PC-3 (cell line): ENCODE results near the gene KAT2B. TPM values are rescaled to one million over a fixed set of nuclear protein-coding genes. Genes with fewer than 3 reads are reported as not detected.

Experiments used
- ATAC-seq: fragments of 200-7000 bp; cut with Tn5 transposase; 2 replicates; pipeline ENCODE4 v1.9.1; 2020; ENCODE audit warnings: mild to moderate bottlenecking, moderate library complexity
- BruUV-seq: library from RNA; stranded (reverse); fragments of 400-500 nt; replicated peaks from 2 replicates; lab custom pipeline; 2021; lab: Mats Ljungman, UMichigan
- CTCF ChIA-PET: fragments of 300-600 bp; sonication (Branson Sonifier 250); formaldehyde crosslinking; loops from one replicate; lab custom pipeline; 2022; ENCODE audit warnings: antibody characterized with exemption; lab: Charles Lee
- POLR2A ChIA-PET: fragments of 300-600 bp; sonication (Branson Sonifier 250); formaldehyde crosslinking; loops from one replicate; lab custom pipeline; 2022; ENCODE audit warnings: antibody characterized with exemption; ENCODE audit not compliant: unreplicated experiment; lab: Charles Lee
- DNase-seq: peaks from one replicate; pipeline ENCODE4 v3.0.0-alpha.2; 2015
- H2AFZ ChIP-seq: fragments of 300-600 bp; sonication (generic); 2 replicates; pipeline ENCODE4 v1.6.0; 2016; ENCODE audit warnings: antibody characterized with exemption, low read length
- H3F3A ChIP-seq: fragments of 300-600 bp; sonication (generic); one replicate; pipeline ENCODE4 v1.6.0; 2017; ENCODE audit warnings: antibody characterized with exemption, low read length, control low read depth, mild to moderate bottlenecking; ENCODE audit not compliant: unreplicated experiment
- H3K27ac ChIP-seq: fragments of 300-600 bp; sonication (generic); 2 replicates; pipeline ENCODE4 v1.5.1; 2016; ENCODE audit warnings: mild to moderate bottlenecking, low read length
- H3K27me3 ChIP-seq: fragments of 300-600 bp; sonication (generic); 2 replicates; pipeline ENCODE4 v1.6.1; 2016; ENCODE audit warnings: low read length, mixed read lengths
- H3K36me3 ChIP-seq: fragments of 300-600 bp; sonication (generic); 2 replicates; pipeline ENCODE4 v1.6.1; 2016; ENCODE audit warnings: low read depth, mixed run types, low read length, mixed read lengths
- H3K4me1 ChIP-seq: fragments of 300-600 bp; sonication (generic); 2 replicates; pipeline ENCODE4 v1.5.1; 2016; ENCODE audit warnings: low read length; ENCODE audit not compliant: insufficient read depth
- H3K4me2 ChIP-seq: fragments of 300-600 bp; sonication (generic); 2 replicates; pipeline ENCODE4 v1.6.0; 2016; ENCODE audit warnings: low read length
- H3K4me3 ChIP-seq: fragments of 300-600 bp; sonication (generic); 2 replicates; pipeline ENCODE4 v1.5.1; 2016; ENCODE audit warnings: mild to moderate bottlenecking, low read length, mixed read lengths
- H3K79me2 ChIP-seq: fragments of 300-600 bp; sonication (generic); 2 replicates; pipeline ENCODE4 v1.6.1; 2017; ENCODE audit warnings: low read length, mixed read lengths
- H3K9ac ChIP-seq: fragments of 300-600 bp; sonication (generic); 2 replicates; pipeline ENCODE4 v1.6.0; 2016; ENCODE audit warnings: mild to moderate bottlenecking, low read length
- H3K9me2 ChIP-seq: fragments of 300-600 bp; sonication (generic); replicated peaks from 2 replicates; pipeline ENCODE4 v1.6.1; 2016; ENCODE audit warnings: mixed run types, low read length, mixed read lengths
- H3K9me3 ChIP-seq: fragments of 300-600 bp; sonication (generic); 2 replicates; pipeline ENCODE4 v1.6.1; 2016; ENCODE audit warnings: low read length, mixed read lengths
- H4K20me1 ChIP-seq: fragments of 300-600 bp; sonication (generic); 2 replicates; pipeline ENCODE4 v1.6.1; 2016; ENCODE audit warnings: low read length, mixed read lengths
- CTCF ChIP-seq: fragments of 300-600 bp; sonication (generic); conservative IDR thresholded peaks from 2 replicates; pipeline ENCODE4 v1.5.1; 2017; ENCODE audit warnings: antibody characterized with exemption, low read depth, mild to moderate bottlenecking, low read length
- EZH2 ChIP-seq: fragments of 300-600 bp; sonication (generic); IDR thresholded peaks from one replicate; pipeline ENCODE4 v1.6.1; 2017; ENCODE audit warnings: antibody characterized with exemption, mild to moderate bottlenecking, low read length; ENCODE audit not compliant: unreplicated experiment
- EZH2phosphoT487 ChIP-seq: fragments of 300-600 bp; sonication (generic); IDR thresholded peaks from 2 replicates; pipeline ENCODE4 v1.6.1; 2018; ENCODE audit warnings: mild to moderate bottlenecking, antibody characterized with exemption, low read length, borderline replicate concordance
- intact Hi-C: fragments of 100-400 bp; cut with micrococcal nuclease; formaldehyde crosslinking; loops from 2 replicates; pipeline ENCODE4 v1.9.0; 2023
- total RNA-seq: library from RNA; depleted of rRNA; stranded (reverse); fragments of >200 nt; gene quantifications from 2 replicates; pipeline ENCODE4 v1.2.3, GENCODE V29; 2014

KAT2B gene
- total RNA-seq, 1 experiment from 2014 or later: 11.9 TPM

- no peak overlapping the region for H2AFZ ChIP-seq
- H4K20me1 ChIP-seq: no peaks in the 10 kb centered on the region
- no peaks in the 10 kb centered on the region for H3K9me2 ChIP-seq
- H3F3A ChIP-seq: no peaks in the 10 kb centered on the region
- no peak overlapping the region for H3K27ac ChIP-seq
- no peak for ATAC-seq
- H3K27me3 ChIP-seq: no peaks in the 10 kb centered on the region
- H3K4me3 ChIP-seq: no peak overlapping the region
- no peak for TF ChIP-seq EZH2
- no peak for TF ChIP-seq CTCF
- TF ChIP-seq EZH2phosphoT487: no peak
- no peaks in the 10 kb centered on the region for H3K4me1 ChIP-seq
- H3K9me3 ChIP-seq: no peaks in the 10 kb centered on the region
- CTCF ChIA-PET: no interaction called here
- intact Hi-C loops: no loop called here
- no peaks in the 10 kb centered on the region for H3K79me2 ChIP-seq
- no peak for DNase-seq
- H3K36me3 ChIP-seq: no peaks in the 10 kb centered on the region
- H3K9ac ChIP-seq: no peak overlapping the region
- H3K4me2 ChIP-seq: no peak overlapping the region
- no TSS peak for BruUV-seq
- POLR2A ChIA-PET: no interaction called here
Observed at GRCh38 chr3:20101041-20101440, 60.8 kb downstream of the KAT2B start.

DNA sequence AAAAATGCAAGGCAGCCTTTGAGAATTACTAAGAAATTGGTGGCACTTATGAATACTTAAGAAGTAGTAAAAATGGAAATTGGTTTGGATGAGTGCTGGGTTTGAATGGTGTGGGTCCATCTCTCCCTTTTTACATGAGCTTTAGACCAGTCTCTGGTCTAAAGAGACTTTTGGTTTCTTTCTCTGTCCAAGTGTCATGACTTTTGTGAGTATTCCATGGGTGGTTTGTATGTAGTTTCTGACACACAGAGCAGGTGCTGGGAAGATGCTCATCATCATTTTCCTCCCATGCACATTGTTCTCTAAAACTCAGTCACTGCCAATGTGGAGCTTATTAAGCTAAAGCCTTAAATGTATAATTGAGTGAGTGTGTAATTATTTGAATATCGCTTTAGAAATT is 63.5 kb downstream of the KAT2B start:
- H4K20me1 ChIP-seq: no peaks in the 10 kb centered on the region
- H3K4me2 ChIP-seq: no peak overlapping the region
- no peaks in the 10 kb centered on the region for H3K79me2 ChIP-seq
- intact Hi-C loops: no loop called here
- BruUV-seq: no TSS peak
- peaks cover 7% of the 10 kb centered on the region for H3K4me1 ChIP-seq
- H3K27ac ChIP-seq: no peak overlapping the region
- ChIA-PET POLR2A (no interaction called here), CTCF (no interaction called here)
- ATAC-seq (no peak), DNase-seq (no peak)
- H3K9me3 ChIP-seq: no peaks in the 10 kb centered on the region
- no peak overlapping the region for H3K4me3 ChIP-seq
- no peaks in the 10 kb centered on the region for H3K36me3 ChIP-seq
- TF ChIP-seq EZH2 (no peak), EZH2phosphoT487 (no peak), CTCF (no peak)
- H3K9ac ChIP-seq: no peak overlapping the region
- H2AFZ ChIP-seq: no peak overlapping the region
- no peaks in the 10 kb centered on the region for H3K9me2 ChIP-seq
- H3F3A ChIP-seq: no peaks in the 10 kb centered on the region
- H3K27me3 ChIP-seq: no peaks in the 10 kb centered on the region

DNA sequence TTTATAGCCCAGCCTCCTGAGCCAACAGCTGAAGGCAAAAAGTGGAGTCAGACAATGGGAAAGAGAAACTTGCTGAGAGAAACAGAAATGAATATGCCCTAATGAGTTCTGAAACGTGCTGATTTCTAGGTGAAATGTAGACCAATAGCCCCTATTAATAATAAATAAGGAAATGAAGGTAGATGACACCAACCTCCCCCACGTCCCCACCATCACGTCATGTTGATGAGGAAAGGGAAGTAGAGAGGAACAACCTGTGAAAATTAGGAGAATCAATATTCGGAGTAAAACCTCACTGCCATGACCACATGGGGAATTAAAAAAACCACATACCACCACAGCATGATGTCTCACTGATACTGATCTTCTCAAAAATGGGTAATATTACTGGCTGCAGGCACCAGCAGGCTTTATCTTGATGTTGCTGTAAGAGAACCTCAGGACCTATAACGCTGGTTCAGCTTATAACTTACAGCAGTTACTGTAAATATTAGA is 64.0 kb downstream of the KAT2B start:
- TF ChIP-seq EZH2: no peak
- no peak for TF ChIP-seq CTCF
- no peak for TF ChIP-seq EZH2phosphoT487
- Histone ChIP-seq H3K36me3 (no peaks in the 10 kb centered on the region), H3K4me1 (peaks cover 12% of the 10 kb centered on the region), H3F3A (no peaks in the 10 kb centered on the region), H4K20me1 (no peaks in the 10 kb centered on the region), H3K79me2 (no peaks in the 10 kb centered on the region), H2AFZ (no peak overlapping the region), H3K4me2 (no peak overlapping the region), H3K9ac (no peak overlapping the region), H3K27me3 (no peaks in the 10 kb centered on the region), H3K9me3 (no peaks in the 10 kb centered on the region), H3K9me2 (no peaks in the 10 kb centered on the region), H3K4me3 (no peak overlapping the region), H3K27ac (no peak overlapping the region)
- intact Hi-C loops: no loop called here
- no peak for ATAC-seq
- POLR2A ChIA-PET: no interaction called here
- CTCF ChIA-PET: no interaction called here
- no peak for DNase-seq
- no TSS peak for BruUV-seq
